ENCODE results near the gene ZFAND6.
"Not testable (repeated sequence)": the region's sequence is repeated elsewhere in the genome, so short reads cannot be mapped to it uniquely, and the experiment has no call there.

Gene ZFAND6

GRCh38 chr15:80058851-80059785, at the start of gene ZFAND6:
Gene ZFAND6 (plus strand): TSS chr15:80059676. CDS start chr15:80120345, 60,669 bp downstream.
- peak within 1 kb of the TSS; percentile 73 for H3K27ac ChIP-seq (ENCODE audit: low read depth, low read length)
- TF ChIP-seq, protein P1, sequence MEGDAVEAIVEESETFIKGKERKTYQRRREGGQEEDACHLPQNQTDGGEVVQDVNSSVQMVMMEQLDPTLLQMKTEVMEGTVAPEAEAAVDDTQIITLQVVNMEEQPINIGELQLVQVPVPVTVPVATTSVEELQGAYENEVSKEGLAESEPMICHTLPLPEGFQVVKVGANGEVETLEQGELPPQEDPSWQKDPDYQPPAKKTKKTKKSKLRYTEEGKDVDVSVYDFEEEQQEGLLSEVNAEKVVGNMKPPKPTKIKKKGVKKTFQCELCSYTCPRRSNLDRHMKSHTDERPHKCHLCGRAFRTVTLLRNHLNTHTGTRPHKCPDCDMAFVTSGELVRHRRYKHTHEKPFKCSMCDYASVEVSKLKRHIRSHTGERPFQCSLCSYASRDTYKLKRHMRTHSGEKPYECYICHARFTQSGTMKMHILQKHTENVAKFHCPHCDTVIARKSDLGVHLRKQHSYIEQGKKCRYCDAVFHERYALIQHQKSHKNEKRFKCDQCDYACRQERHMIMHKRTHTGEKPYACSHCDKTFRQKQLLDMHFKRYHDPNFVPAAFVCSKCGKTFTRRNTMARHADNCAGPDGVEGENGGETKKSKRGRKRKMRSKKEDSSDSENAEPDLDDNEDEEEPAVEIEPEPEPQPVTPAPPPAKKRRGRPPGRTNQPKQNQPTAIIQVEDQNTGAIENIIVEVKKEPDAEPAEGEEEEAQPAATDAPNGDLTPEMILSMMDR (IDR thresholded peaks at IDR 0.05; ENCODE audit: low read depth, low read length, poor library complexity, severe bottlenecking): peak; percentile 28
- no peak for TF ChIP-seq EZH2phosphoT487 (IDR thresholded peaks at IDR 0.05; ENCODE audit: borderline replicate concordance, low read length)
- H4K20me1 ChIP-seq (ENCODE audit: control insufficient read depth, insufficient read depth, low read depth, low read length): no peaks in the 10 kb centered on the region; the same call in none of the 2 replicates
- H3K4me1 ChIP-seq (ENCODE audit: control insufficient read depth, low read length): peaks cover 39% of the 10 kb centered on the region
- H3K9me2 ChIP-seq (replicated peaks; ENCODE audit: control insufficient read depth, low read length): no peaks in the 10 kb centered on the region
- no peaks in the 10 kb centered on the region for H3K36me3 ChIP-seq (ENCODE audit: control insufficient read depth, low read length)
- H3K27me3 ChIP-seq (ENCODE audit: control insufficient read depth, low read length): no peaks in the 10 kb centered on the region
- no peaks in the 10 kb centered on the region for H3K9me3 ChIP-seq (ENCODE audit: control insufficient read depth, insufficient read depth, low read length)
- H3F3A ChIP-seq (ENCODE audit: control insufficient read depth, insufficient read depth): peaks cover 13% of the 10 kb centered on the region; the same call in 1 of the 2 replicates
- H3K4me3 ChIP-seq (ENCODE audit: low read length): peak within 1 kb of the TSS; percentile 84
- peak within 1 kb of the TSS; percentile 84 for H3K4me2 ChIP-seq (ENCODE audit: low read length)
- H3K79me2 ChIP-seq (ENCODE audit: control insufficient read depth, low read length): peaks cover 42% of the 10 kb centered on the region

- Histone ChIP-seq H4K20me1 (ENCODE audit: control insufficient read depth, insufficient read depth, low read depth, low read length) (no peaks in the 10 kb centered on the region), H3F3A (ENCODE audit: control insufficient read depth, insufficient read depth) (peaks cover 38% of the 10 kb centered on the region), H3K9me3 (ENCODE audit: control insufficient read depth, insufficient read depth, low read length) (no peaks in the 10 kb centered on the region), H3K27ac (ENCODE audit: low read depth, low read length) (peak overlapping the region; percentile 98), H3K4me3 (ENCODE audit: low read length) (peak overlapping the region; percentile 32), H3K4me1 (ENCODE audit: control insufficient read depth, low read length) (peaks cover 76% of the 10 kb centered on the region), H3K9me2 (replicated peaks; ENCODE audit: control insufficient read depth, low read length) (no peaks in the 10 kb centered on the region), H3K36me3 (ENCODE audit: control insufficient read depth, low read length) (no peaks in the 10 kb centered on the region), H3K79me2 (ENCODE audit: control insufficient read depth, low read length) (no peaks in the 10 kb centered on the region), H3K4me2 (ENCODE audit: low read length) (peak overlapping the region; percentile 81), H3K27me3 (ENCODE audit: control insufficient read depth, low read length) (no peaks in the 10 kb centered on the region)
- TF ChIP-seq EZH2phosphoT487 (IDR thresholded peaks at IDR 0.05; ENCODE audit: borderline replicate concordance, low read length): no peak
- TF ChIP-seq, protein P1 (IDR thresholded peaks at IDR 0.05; ENCODE audit: low read depth, low read length, poor library complexity, severe bottlenecking): no peak
Observed at GRCh38 chr15:80010131-80010673, 49.3 kb upstream of the ZFAND6 start.

DNA sequence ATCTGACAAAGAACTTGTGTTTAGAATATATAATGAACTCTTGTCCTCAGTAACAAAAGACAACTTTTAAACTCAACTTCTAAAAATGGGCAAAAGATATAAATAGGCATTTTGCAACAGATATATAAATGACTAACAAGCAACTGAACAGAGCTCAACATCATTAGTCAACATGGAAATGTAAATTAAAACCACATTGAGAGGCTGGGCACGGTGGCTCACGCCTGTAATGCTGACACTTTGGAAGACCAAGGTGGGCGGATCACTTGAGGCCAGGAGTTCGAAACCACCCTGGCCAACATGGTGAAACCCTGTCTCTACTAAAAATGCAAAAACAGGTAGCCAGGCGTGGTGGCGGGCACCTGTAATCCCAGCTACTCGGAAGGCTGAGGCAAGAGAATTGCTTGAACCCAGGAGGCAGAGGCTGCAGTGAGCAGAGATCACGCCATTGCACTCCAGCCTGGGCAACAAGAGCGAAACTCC, 48.4 kb upstream of the ZFAND6 start:
- H3K9me3 ChIP-seq (ENCODE audit: control insufficient read depth, insufficient read depth, low read length); H3K36me3 ChIP-seq (ENCODE audit: control insufficient read depth, low read length); H4K20me1 ChIP-seq (ENCODE audit: control insufficient read depth, insufficient read depth, low read depth, low read length); H3K79me2 ChIP-seq (ENCODE audit: control insufficient read depth, low read length); H3K9me2 ChIP-seq (replicated peaks; ENCODE audit: control insufficient read depth, low read length); H3K27me3 ChIP-seq (ENCODE audit: control insufficient read depth, low read length): not testable (repeated sequence)
- H3K4me2 ChIP-seq (ENCODE audit: low read length): peak overlapping the region; percentile 81
- peaks cover 73% of the 10 kb centered on the region for H3K4me1 ChIP-seq (ENCODE audit: control insufficient read depth, low read length)
- peaks cover 38% of the 10 kb centered on the region for H3F3A ChIP-seq (ENCODE audit: control insufficient read depth, insufficient read depth)
- peak overlapping the region; percentile 32 for H3K4me3 ChIP-seq (ENCODE audit: low read length)
- H3K27ac ChIP-seq (ENCODE audit: low read depth, low read length): peak overlapping the region; percentile 98

DNA sequence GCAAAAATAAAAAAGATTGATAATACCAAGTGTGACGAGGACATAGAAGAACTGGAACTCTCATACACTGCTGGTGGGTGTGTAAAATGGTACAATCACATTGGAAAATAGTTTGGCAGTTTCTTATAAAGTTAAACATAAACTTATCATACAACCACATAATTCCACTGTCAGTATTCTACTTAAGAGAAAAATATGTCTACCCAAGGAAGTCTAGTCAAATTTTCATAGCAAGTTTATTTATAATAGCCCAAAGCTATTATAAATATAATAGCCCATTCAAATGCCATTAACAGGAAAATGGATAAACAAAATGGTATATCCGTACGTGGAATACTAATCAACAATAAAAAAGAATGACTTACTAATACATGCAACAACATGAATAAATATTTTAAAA, 47.9 kb upstream of the ZFAND6 start:
- Histone ChIP-seq H3K4me2 (ENCODE audit: low read length) (peak overlapping the region; percentile 81), H3K9me3 (ENCODE audit: control insufficient read depth, insufficient read depth, low read length) (no peaks in the 10 kb centered on the region), H3K4me3 (ENCODE audit: low read length) (peak overlapping the region; percentile 32), H3K79me2 (ENCODE audit: control insufficient read depth, low read length) (no peaks in the 10 kb centered on the region), H4K20me1 (ENCODE audit: control insufficient read depth, insufficient read depth, low read depth, low read length) (no peaks in the 10 kb centered on the region), H3K4me1 (ENCODE audit: control insufficient read depth, low read length) (peaks cover 68% of the 10 kb centered on the region), H3K9me2 (replicated peaks; ENCODE audit: control insufficient read depth, low read length) (no peaks in the 10 kb centered on the region), H3K36me3 (ENCODE audit: control insufficient read depth, low read length) (no peaks in the 10 kb centered on the region), H3F3A (ENCODE audit: control insufficient read depth, insufficient read depth) (peaks cover 38% of the 10 kb centered on the region), H3K27ac (ENCODE audit: low read depth, low read length) (peak overlapping the region; percentile 98), H3K27me3 (ENCODE audit: control insufficient read depth, low read length) (no peaks in the 10 kb centered on the region)
- no peak for TF ChIP-seq EZH2phosphoT487 (IDR thresholded peaks at IDR 0.05; ENCODE audit: borderline replicate concordance, low read length)
- TF ChIP-seq, protein P1 (IDR thresholded peaks at IDR 0.05; ENCODE audit: low read depth, low read length, poor library complexity, severe bottlenecking): no peak
